ENCODE data around the gene PHLDA3.

DNA sequence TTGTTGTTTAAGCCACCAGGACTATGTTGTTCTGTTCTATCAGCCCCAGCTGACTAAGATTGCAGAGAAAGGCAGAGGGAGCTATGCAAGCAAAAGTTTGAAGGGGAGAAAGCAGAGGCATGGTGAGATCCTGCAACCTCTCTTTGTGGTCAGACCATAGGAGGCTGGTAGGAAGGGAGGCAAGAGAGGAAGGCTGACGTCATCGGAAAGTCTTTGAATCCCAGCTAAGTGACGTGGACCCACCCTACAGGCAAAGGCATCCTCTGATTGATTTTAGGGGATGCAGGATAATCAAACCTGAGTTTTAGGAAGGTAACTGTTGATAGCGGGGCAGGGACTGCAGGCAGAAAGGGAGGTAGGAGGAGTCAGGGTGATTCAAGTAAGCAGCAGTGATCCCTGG lies 24.2 kb downstream of the PHLDA3 start:
- TF ChIP-seq, protein P1, sequence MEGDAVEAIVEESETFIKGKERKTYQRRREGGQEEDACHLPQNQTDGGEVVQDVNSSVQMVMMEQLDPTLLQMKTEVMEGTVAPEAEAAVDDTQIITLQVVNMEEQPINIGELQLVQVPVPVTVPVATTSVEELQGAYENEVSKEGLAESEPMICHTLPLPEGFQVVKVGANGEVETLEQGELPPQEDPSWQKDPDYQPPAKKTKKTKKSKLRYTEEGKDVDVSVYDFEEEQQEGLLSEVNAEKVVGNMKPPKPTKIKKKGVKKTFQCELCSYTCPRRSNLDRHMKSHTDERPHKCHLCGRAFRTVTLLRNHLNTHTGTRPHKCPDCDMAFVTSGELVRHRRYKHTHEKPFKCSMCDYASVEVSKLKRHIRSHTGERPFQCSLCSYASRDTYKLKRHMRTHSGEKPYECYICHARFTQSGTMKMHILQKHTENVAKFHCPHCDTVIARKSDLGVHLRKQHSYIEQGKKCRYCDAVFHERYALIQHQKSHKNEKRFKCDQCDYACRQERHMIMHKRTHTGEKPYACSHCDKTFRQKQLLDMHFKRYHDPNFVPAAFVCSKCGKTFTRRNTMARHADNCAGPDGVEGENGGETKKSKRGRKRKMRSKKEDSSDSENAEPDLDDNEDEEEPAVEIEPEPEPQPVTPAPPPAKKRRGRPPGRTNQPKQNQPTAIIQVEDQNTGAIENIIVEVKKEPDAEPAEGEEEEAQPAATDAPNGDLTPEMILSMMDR (IDR thresholded peaks at IDR 0.05; ENCODE audit: low read length): no peak
- TF ChIP-seq EZH2phosphoT487 (IDR thresholded peaks at IDR 0.05; ENCODE audit: low read length) (no peak), EZH2 (optimal IDR thresholded peaks at IDR 0.05; ENCODE audit: low read depth, low read length) (no peak)

All from MM.1S (cell line).